Stimulated activated CD8-positive, alpha-beta memory T cell treated with anti-CD3 and anti-CD28 coated beads, Interleukin-7, amount 100 ng/mL, for 1 hour (primary cell): Measurements from ENCODE around the gene SLAIN1.
"Not testable (repeated sequence)": the region's sequence is repeated elsewhere in the genome, so short reads cannot be mapped to it uniquely, and the experiment has no call there.

ENCODE experiments used
- DNase-seq, 2 donors: peaks; one replicate each; pipeline ENCODE4 v3.0.0-alpha.2; 2020; ENCODE audit warnings: low read depth in 2 of 2

The SLAIN1 gene

DNA sequence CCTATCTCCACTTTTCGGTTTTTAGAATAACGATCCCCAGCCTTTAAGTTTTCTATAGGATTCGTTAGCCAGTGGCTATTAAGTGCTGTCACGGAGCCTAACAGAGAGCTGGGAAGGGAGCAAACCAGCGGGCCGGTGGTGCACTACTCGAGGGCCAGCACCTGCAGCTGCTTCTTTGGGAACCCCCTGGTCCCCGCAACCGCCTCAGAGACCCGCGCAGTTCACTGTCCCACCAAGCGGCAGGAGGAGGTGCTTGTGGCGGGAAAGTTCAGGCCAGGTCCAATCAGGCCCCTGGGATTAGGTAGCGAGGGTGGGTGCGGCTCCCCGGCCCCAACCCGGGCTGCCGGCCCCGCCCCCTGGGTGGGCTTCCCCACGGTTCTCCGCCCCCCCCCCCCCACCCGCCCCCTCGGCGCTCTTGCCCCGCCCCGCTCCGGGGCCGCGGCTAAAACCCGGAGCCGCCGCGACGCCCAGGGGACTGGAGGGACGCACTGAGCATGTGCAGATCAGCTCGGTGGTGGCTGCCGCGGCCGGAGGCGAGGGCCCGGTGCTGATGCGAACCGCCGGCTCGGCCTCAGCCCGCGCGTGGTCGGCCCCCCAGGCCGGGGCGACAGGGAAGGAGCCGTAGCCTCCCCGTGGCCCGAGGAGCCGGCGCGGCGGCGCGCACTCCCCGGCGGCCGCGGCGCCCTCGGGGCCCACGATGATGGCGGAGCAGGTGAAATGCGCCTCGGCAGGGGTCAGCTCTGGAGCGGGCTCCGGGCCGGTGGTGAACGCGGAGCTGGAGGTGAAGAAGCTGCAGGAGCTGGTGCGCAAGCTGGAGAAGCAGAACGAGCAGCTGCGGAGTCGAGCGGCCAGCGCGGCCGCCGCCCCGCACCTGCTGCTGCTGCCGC, at the start of gene SLAIN1:
Gene SLAIN1, plus strand, starts transcription at position 471 of the 887 bp plus-strand sequence. Its CDS starts 227 bp downstream, at position 698.
- peak; percentile 63 to 68 for DNase-seq

DNA sequence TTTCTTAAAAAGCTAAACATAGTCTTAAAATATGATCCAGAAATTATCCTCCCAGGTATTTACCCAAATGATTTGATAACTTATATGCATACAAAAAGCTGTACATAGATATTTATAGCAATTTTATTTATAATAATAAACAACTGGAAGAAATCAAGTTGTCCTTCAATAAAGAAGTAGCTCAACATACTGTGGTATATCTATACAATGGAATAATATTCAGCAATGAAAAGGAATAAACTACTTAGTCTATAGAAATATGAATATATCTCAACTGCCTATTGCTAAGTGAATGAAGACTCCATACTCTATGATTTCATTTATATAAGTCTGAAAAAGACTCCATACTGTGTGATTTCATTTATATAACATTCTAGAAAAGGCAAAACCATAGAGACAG, 47.1 kb upstream of the SLAIN1 start:
- DNase-seq = no peak

DNA sequence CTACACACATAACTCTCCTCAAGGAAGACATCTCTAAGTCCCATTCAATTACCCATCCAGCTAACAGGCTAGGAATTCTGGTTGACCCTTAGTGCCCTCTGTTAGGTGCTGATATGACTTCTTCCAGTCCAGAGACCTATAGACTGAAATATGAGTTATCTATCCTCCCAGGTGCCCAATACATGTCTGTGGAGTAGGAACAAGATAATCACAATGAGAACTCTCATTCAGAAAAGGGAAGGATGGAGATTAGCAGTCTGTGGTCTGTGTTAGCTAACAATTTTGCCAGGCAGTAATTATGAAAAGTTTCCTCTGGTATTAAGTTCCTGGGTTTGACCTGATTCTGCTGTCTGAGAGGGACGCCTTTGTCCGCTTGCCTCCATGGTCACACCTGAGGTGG, 44.2 kb upstream of the SLAIN1 start:
- no peak for DNase-seq

DNA sequence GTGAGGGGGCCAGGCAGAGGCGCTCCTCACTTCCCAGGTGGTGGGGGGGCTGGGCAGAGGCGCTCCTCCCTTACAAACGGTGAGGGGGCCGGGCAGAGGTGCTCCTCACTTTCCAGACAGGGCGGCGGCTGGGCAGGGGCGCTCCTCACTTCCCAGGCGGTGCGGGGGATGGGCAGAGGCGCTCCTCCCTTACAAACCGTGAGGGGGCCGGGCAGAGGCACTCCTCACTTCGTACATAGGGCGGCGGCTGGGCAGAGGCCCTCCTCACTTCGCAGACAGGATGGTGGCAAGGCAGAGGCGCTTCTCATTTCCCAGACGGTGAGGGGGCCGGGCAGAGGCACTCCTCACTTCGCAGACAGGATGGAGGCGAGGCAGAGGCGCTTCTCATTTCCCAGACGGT, 37.5 kb upstream of the SLAIN1 start:
- DNase-seq = not testable (repeated sequence)

DNA sequence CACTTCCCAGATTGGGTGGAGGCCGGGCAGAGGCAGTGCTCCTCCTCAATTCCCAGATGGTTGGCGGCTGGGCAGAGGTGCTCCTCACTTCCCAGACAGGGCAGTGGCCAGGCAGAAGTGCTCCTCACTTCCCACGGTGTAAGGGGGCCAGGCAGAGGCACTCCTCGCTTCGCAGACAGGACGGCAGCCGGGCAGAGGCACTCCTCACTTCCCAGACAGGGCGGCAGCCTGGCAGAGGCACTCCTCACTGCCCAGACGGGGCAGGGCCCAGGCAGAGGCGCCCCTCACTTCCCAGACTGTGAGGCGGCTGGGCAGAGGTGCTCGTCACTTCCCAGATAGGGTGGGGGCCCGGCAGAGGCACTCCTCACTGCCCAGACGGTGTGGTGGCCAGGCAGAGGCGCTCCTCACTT, 36.6 kb upstream of the SLAIN1 start:
- no peak for DNase-seq

DNA sequence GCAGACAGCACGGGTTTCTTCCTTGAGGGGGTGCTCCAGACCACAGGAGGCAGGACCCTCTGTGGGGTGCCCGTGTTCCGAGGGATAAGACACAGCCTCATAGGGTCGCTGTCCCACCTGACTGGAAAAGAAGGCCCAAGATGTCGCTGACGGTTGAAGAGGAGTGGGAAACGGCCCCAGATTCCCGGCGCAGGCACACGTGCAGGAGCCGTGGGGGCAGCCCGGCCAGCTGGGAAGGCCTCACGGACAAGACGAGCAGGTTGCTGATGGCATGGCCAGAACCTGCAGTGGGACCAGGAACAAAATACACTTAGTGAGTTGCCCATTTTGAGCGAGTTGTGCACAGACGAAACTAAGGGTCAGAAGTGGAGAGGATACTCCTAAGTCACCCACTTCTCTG, 35.2 kb upstream of the SLAIN1 start:
- DNase-seq = not testable (repeated sequence)

DNA sequence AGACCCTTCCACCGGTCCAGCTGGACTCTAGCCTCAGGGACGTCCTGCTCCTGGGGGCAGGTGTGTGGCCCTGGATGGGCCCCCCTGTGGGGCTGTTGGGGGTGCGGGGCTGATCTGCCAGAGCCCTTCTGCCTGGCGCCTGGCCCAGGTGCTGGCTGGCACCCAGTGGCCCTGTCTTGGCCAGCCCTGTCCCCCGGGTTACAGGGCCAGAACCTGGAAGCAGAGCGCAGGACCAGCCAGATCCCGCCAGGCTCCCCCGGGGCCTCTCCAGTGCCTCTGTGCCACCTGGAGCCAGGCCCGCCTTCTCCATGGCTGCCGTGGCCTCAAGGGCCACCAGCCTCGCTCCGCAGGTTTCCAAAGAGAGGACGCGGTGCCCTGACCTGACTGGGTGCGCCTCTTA, 34.7 kb upstream of the SLAIN1 start:
- DNase-seq = not testable (repeated sequence)

DNA sequence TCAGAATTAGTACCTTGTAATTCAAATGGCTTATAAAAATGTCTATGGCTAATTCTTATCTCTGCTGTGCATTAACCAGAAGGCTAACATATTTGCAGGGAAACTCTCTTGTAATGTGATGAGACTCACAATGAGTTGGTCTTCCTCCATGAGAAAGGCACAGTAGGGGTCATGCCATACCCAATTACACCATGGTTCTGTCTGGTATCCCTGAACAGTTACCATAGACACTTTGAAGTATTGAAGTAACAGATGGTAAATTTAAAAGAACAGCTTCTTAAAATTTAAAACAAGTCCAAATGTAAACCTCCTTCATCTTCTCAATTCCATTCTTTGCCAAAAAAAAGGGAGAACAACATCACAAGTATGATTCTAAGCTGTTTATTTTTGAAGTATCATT, 22.6 kb upstream of the SLAIN1 start:
- DNase-seq = no peak

DNA sequence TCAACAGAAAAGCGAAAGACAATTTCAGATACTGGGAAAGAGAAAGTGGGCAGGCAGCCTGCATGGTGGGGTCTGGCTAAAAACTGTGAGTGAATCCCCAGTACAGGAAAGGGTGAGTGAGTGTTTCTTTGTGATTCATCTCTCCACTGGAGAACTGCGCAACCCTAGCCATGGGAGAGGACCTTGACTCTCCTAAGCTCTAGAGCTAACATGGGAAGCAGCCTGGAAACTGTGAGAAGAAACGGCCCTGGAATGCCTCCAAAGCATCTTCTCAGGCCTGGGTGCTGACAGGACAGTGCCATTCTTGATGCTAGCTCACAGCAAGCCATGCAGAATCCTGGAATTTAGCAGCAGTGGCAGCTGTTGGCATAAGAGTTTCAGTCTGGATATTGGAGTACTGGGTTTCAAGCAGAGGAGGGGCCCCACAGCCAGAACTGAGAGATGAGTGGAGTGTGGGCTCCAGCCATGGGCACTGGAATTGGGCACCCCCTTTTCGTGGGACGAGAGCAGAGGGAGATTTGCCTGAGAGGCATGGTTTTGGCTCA, 18.7 kb upstream of the SLAIN1 start:
- no peak for DNase-seq

DNA sequence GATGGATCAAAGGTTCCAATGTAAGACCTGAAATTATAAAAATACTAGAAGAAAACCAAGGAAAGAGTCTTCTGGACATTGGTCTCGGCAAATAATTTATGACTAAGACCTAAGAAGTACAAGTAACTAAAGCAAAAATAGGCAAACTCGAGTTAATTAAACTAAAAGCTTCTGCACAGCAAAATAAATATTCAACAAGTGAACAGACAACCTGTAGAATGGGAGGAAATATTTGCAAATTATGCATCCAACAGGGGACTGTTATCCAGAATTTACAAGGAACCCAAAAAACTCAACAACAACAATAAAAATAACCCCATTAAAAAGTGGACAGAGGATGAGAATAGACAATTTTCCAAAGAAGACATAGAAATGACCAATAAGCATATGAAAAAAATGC, 9.7 kb upstream of the SLAIN1 start:
- DNase-seq = no peak

DNA sequence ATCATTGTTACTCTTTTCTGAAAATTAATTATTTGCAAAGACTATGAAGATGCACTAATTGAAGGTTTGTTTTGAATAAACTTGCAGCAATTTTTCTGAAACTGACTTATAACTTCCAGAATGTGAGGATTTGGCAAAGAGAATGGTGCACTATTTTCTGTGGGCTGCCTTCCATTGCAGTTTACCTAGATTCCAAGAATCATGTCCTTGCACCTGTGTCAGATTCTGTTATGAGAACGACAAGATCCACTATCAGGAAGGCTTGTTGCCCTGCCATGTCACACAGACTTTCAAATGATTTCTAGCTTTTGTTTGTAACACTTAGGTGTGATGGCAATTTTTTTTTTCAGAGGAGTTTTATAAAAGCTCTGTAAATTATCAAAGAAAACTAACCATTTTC, 5.6 kb upstream of the SLAIN1 start:
- DNase-seq = no peak

DNA sequence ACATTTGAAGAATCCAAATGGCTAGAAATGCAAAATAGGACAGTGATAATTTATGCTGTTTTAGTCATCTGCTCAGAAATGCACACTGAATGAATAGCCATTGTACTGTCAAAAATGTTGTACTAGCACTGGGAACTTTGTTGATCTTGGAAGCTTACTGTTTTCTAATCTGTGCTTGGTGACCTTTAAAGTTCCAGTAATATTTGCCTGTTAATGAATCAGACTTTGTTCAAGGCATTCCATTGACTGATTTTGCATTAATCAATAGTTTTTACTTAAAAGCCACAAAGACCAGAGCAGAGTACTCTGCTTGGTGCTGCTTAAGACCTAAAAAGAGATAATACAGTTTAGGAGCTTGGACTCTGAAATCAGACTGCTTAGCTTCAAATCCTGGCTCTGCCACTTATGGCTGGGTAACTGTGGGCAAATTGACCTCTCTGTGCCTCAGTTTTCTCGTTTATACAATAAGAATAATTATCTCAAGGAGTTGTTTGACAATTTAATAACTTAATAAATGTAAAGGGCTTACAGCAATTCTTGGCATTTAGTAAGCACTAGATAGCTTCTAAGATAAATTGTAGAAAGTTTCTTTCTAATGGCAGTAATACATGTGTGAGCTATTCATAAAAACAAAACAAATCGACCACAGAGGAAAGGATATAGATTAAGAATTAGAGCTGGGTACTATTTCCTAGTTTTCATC, 4.6 kb upstream of the SLAIN1 start:
- DNase-seq = no peak

DNA sequence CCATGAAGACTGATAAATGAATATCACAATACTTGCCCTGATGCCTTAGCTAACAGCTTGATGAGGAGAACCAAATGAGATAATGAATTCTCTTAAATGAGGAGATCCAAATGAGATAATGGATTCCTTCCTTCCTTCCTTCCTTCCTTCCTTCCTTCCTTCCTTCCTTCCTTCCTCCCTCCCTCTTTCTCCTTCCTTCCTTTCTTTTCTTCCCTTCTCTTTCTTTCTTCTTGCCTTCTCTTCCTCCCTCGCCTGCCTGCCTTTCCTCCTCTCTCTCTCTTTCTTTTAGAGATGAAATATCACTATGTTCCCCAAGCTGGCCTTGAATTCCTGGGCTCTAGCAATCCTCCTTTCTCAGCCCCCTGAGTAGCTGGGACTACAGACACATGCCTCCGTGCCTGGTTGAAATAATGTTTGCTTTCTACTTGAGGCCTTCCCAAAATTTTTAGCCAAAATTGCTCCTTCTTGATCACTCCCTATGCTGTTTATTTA, 4.0 kb upstream of the SLAIN1 start:
- no peak for DNase-seq

DNA sequence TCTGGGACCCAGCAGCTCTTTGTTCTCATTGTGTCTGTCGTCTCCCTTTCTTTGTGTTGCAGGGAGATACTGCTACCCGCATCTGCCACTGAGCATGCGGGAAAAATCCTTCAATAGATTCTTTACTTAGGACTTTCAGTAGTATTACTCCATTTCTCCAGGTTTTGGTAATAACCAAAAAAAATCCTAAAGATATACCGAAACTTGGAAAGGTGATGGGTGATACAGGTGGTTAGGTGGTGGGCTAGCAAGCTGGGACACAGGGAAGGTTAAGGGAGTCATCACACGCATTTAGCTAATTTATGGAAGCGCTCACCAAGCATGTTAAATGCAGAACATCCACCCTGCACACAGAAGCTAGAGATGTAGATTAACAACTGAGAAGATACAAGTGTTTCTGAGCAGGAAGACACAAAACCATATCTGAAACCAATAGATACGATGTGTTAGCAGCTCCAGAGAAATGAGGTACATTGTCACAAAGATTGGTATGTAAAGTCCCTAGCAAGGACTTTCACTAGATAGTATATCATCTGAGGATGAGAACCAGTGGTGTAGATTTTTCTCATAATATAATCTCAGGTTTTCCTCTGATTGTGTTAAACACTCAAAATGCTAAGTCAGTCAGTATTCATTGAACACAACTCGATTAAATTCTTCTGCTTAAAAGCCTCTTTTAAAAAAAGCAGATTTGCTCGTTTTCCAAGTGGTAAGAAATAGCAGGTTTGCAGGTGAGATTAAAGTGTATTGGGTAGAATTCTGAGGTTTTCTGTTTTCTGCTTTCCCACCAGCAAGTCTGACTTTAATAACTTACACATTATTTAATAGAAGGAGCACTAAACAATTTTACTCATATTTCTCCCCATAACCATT, 1.2 kb upstream of the SLAIN1 start:
- no peak for DNase-seq

DNA sequence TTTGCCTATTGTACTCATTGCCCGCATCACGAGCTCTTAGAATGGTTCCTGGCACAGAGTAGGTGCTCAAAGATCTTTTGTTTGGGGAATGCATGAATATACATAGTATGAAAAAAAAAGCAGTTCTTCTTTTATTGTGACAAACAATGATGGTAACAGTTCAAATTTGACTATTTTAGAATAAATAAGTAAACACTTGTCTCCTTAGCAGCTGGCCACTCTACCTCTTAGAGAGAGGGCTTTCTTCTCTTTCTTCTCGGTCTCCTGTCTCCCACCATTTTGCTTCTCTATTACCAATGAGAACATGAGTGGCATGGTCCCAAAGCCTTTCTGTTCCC, 639 bp upstream of the SLAIN1 start:
- no peak for DNase-seq

DNA sequence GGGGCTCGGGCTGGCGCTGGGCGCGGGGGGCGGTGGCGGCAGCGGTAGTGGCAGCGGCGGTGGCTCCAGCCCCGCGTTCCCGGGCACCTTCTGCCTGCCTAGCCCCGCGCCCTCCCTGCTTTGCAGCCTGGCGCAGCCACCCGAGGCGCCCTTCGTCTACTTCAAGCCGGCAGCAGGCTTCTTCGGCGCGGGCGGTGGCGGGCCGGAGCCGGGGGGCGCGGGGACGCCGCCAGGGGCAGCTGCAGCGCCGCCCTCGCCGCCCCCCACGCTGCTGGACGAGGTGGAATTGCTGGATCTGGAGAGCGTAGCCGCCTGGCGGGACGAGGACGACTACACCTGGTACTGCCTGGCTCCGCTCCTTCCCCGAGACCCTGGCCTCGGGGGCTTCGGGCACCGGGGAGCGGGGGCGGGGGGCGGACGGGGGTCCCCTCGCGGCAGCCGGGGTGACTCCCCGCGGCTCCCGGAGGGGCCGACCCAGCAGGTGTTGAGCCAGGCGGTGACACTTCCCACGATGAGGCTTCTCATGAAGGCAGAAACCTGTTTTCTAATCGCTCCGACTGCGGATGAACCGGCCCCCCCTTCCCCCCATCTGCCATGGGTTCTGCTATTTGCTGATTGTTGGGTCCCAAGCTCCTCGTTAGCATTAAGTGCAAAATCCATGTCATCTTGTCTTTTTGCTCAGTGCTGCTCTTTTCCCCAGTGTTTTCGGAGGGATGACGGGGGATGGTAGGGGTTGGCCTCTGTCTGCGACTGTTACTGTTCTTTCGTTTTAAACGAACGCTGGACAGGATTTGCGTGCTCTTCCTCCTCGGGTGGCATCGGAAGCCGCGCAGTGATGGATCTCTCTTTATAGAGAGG, 943 bp downstream of the SLAIN1 start:
- DNase-seq = peak in 1 of 2 donors; percentile 12

DNA sequence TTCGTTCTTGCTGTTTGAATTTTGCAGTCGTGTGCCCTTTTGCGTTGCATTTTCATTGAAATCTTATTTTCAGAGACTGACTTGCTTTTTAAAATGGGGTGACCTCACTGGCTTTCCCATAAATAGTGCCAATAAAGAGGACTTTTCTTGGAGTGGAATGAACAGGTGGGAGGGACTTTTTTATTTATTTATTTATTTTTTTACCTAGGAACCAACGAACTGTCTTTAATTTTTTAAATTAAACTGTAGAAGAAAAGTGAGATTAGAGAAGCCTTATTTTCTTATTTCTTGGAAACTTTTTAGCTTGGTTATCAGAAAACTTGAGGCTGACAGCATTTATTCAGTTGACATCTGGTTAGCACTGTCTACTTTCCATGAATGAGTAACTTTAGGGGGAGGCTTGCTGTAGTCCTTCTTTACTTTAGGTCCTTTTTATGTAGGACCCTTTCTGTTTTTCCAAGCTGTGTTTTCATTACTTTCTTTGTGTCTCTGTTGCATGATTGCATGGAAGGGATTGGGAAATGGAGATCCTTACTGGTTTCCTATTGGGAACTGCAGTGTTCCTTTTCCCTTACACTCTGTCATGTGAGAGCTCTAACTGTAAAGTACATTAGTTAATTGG, 1.7 kb downstream of the SLAIN1 start:
- DNase-seq = no peak

DNA sequence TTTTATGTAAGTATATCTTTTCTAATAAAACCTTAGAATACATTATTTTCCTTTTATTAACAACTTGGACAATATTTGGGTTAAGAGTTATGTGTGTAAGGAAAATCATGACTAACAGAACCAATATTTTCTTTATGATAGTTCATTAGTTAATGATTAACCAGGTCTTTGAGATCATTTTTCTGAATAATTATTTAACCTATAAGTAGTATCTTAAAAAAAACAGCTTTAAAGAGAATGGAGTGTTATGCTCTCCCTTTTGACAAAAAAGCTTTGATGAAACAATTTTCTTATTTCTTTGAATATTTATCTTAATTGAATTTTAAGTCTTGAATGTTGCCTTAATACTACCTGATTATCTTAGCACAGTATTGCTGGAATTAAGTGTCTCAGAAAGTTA, 3.8 kb downstream of the SLAIN1 start:
- no peak for DNase-seq

DNA sequence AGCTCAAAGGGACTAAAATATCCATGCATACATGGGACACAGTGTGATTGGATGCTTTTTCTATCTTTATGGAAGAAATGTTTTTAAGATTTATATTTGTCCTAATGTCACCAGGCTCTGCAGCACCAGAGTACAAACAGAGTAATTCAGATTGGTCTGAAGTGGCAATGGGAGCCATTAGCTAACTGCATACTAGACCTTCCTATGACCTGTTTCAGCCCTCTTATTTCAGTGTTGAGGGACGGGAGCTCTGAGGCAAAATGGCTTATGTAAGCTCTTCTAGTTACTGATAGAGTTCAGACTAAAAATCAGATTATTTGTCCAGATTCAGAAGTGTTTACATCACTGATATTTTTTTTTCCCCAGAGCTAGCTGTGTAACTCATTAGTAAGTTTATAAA, 4.9 kb downstream of the SLAIN1 start:
- DNase-seq = no peak

DNA sequence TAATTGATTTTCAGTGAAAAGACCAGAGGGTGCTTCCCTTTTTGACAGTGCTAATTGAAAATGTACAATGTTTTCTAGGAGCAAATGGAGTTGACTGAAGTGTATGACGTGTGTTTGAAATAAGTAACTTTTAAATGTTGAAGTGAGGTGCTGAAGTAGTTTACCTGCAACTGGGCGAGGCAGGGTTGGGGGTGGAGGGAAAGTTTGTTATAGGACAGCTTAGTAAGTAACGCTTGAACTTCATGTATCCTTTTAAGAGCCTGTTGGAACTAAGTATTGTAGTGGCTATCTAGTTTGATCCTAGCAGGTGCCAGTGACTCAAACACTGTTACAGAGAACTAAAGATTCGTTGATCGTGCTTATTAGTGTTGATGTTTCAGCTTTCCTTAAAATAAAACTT, 5.9 kb downstream of the SLAIN1 start:
- DNase-seq = no peak
